H1 (cell line): Measurements from ENCODE around the gene PPFIA4. TPM values are rescaled to one million over a fixed set of nuclear protein-coding genes. Genes with fewer than 3 reads are reported as not detected.

Experiments
- CTCF ChIA-PET: fragments of 300-600 bp; sonication (Branson Sonifier 250); formaldehyde crosslinking; loops from one replicate; lab custom pipeline; 2021; ENCODE audit not compliant: partially characterized antibody; lab: Charles Lee
- POLR2A ChIA-PET: fragments of 300-600 bp; sonication (Branson Sonifier 250); formaldehyde crosslinking; loops from one replicate; lab custom pipeline; 2021; ENCODE audit warnings: inconsistent platforms; ENCODE audit not compliant: partially characterized antibody; lab: Charles Lee
- DNase-seq, 2 experiments: peaks; one replicate each; pipeline versions ENCODE4 v3.0.0 to v3.0.0-alpha.2; 2010 to 2022; ENCODE audit warnings: low spot score in 2 of 2, low read depth in 1 of 2, mixed read lengths in 1 of 2
- FAIRE-seq: peaks from 2 replicates; lab custom pipeline; 2011; peaks lifted over from hg19 to GRCh38; lab: Jason Lieb, UNC
- H2AFZ ChIP-seq: 2 replicates; pipeline ENCODE4 v1.8.1; 2012; ENCODE audit warnings: low read length, inconsistent platforms
- H2AK5ac ChIP-seq: 2 replicates; pipeline ENCODE4 v1.6.1; 2013; ENCODE audit warnings: low read depth, low read length
- H2BK120ac ChIP-seq: replicated peaks from 2 replicates; pipeline ENCODE3; 2013; ENCODE audit warnings: low read depth, low read length, inconsistent platforms
- H2BK12ac ChIP-seq: 2 replicates; pipeline ENCODE4 v1.6.1; 2013; ENCODE audit warnings: low read depth, low read length
- H2BK15ac ChIP-seq: 2 replicates; pipeline ENCODE4 v1.6.1; 2013; ENCODE audit warnings: low read length
- H2BK20ac ChIP-seq: 2 replicates; pipeline ENCODE4 v1.6.1; 2013; ENCODE audit warnings: low read length
- H2BK5ac ChIP-seq: 2 replicates; pipeline ENCODE4 v1.6.1; 2013; ENCODE audit warnings: low read depth, low read length
- H3K14ac ChIP-seq: 2 replicates; pipeline ENCODE4 v1.6.1; 2013; ENCODE audit warnings: inconsistent platforms; ENCODE audit not compliant: insufficient read length
- H3K18ac ChIP-seq: 2 replicates; pipeline ENCODE4 v1.6.1; 2013; ENCODE audit warnings: low read length; ENCODE audit errors: extremely low read depth
- H3K23ac ChIP-seq: 2 replicates; pipeline ENCODE4 v1.6.1; 2013; ENCODE audit warnings: inconsistent platforms; ENCODE audit not compliant: insufficient read length
- H3K23me2 ChIP-seq: 2 replicates; pipeline ENCODE4 v1.6.1; 2013; ENCODE audit warnings: low read depth, low read length
- H3K27ac ChIP-seq: 2 replicates; pipeline ENCODE4 v1.6.1; 2011; ENCODE audit warnings: low read depth, low read length, inconsistent platforms
- H3K27me3 ChIP-seq, 4 experiments: replicated peaks in 1 of 4; 1 replicate in 1 of 4; 2 replicates in 3 of 4; pipeline versions ENCODE4 v1.6.1 to v1.8.1; 2011 to 2013; ENCODE audit warnings: low read length in 3 of 4, mild to moderate bottlenecking in 3 of 4, inconsistent platforms in 2 of 4, mixed read lengths in 2 of 4, moderate library complexity in 1 of 4; ENCODE audit not compliant: control insufficient read depth in 3 of 4, insufficient read depth in 3 of 4; ENCODE audit errors: extremely low read depth in 1 of 4
- H3K36me3 ChIP-seq, 4 experiments: 2 replicates each; pipeline versions ENCODE4 v1.6.1 to v1.8.1; 2011 to 2013; ENCODE audit warnings: mild to moderate bottlenecking in 4 of 4, low read length in 3 of 4, moderate library complexity in 2 of 4, control low read depth in 1 of 4, inconsistent platforms in 1 of 4; ENCODE audit not compliant: insufficient read depth in 4 of 4, control insufficient read depth in 2 of 4
- H3K4ac ChIP-seq: replicated peaks from 2 replicates; pipeline ENCODE3; 2013; ENCODE audit warnings: low read length, low read depth, mixed read lengths, inconsistent platforms; ENCODE audit not compliant: insufficient read length
- H3K4me1 ChIP-seq, 4 experiments: replicated peaks in 1 of 4; 1 replicate in 1 of 4; 2 replicates in 3 of 4; pipeline versions ENCODE4 v1.6.1 to v1.8.1; 2011 to 2013; ENCODE audit warnings: low read length in 3 of 4, inconsistent platforms in 2 of 4, mixed read lengths in 1 of 4; ENCODE audit not compliant: insufficient read depth in 4 of 4, control insufficient read depth in 3 of 4
- H3K4me2 ChIP-seq, 2 experiments: 2 replicates each; pipeline versions ENCODE4 v1.6.1 to v1.8.1; 2011 to 2013; ENCODE audit warnings: low read depth in 2 of 2, low read length in 2 of 2, control low read depth in 1 of 2, inconsistent platforms in 1 of 2, mild to moderate bottlenecking in 1 of 2; ENCODE audit not compliant: insufficient read depth in 1 of 2
- H3K4me3 ChIP-seq, 4 experiments: fragments of 200-600, 300-600 bp in 1 of 4; sonication (generic), shearing (Covaris generic), sonication (Bioruptor Twin) in 1 of 4; 2 replicates each; pipeline versions ENCODE4 v1.5.1 to v1.8.1; 2011 to 2016; ENCODE audit warnings: low read length in 4 of 4, low read depth in 3 of 4, control low read depth in 2 of 4, inconsistent platforms in 2 of 4, mild to moderate bottlenecking in 2 of 4, mixed read lengths in 1 of 4, moderate library complexity in 1 of 4; ENCODE audit not compliant: insufficient read depth in 2 of 4; ENCODE audit errors: extremely low read depth in 1 of 4
- H3K56ac ChIP-seq: replicated peaks from 2 replicates; pipeline ENCODE3; 2013; ENCODE audit warnings: low read depth, mild to moderate bottlenecking, mixed read lengths, low read length, inconsistent platforms; ENCODE audit not compliant: insufficient read length
- H3K79me1 ChIP-seq: 2 replicates; pipeline ENCODE4 v1.6.1; 2013; ENCODE audit warnings: low read depth, low read length, control low read depth
- H3K79me2 ChIP-seq, 2 experiments: 2 replicates each; pipeline versions ENCODE4 v1.6.1 to v1.8.1; 2012 to 2013; ENCODE audit warnings: low read length in 2 of 2, mild to moderate bottlenecking in 2 of 2, inconsistent platforms in 1 of 2; ENCODE audit not compliant: insufficient read depth in 2 of 2, control insufficient read depth in 1 of 2
- H3K9ac ChIP-seq, 4 experiments: replicated peaks in 1 of 4; 1 replicate in 1 of 4; 2 replicates in 3 of 4; pipeline versions ENCODE4 v1.6.1 to v1.8.1; 2011 to 2013; ENCODE audit warnings: low read depth in 3 of 4, low read length in 3 of 4, control low read depth in 2 of 4, mild to moderate bottlenecking in 2 of 4, moderate library complexity in 2 of 4, inconsistent platforms in 1 of 4; ENCODE audit errors: extremely low read depth in 1 of 4
- H3K9me3 ChIP-seq, 2 experiments: 2 replicates each; pipeline versions ENCODE4 v1.6.1 to v1.8.1; 2012 to 2013; ENCODE audit warnings: mild to moderate bottlenecking in 2 of 2, moderate library complexity in 2 of 2, control low read depth in 1 of 2, inconsistent platforms in 1 of 2, low read depth in 1 of 2, low read length in 1 of 2, mixed read lengths in 1 of 2; ENCODE audit not compliant: insufficient read depth in 2 of 2
- H4K20me1 ChIP-seq, 2 experiments: replicated peaks in 1 of 2; 2 replicates each; pipeline versions ENCODE3 to v1.8.1; 2011 to 2013; ENCODE audit warnings: inconsistent platforms in 2 of 2, low read length in 2 of 2, mild to moderate bottlenecking in 1 of 2; ENCODE audit not compliant: insufficient read depth in 2 of 2, control insufficient read depth in 1 of 2
- H4K5ac ChIP-seq: 2 replicates; pipeline ENCODE4 v1.6.1; 2013; ENCODE audit warnings: low read length, low read depth, mixed read lengths, inconsistent platforms; ENCODE audit not compliant: insufficient read length
- H4K8ac ChIP-seq: 2 replicates; pipeline ENCODE4 v1.8.0; 2013; ENCODE audit warnings: mild to moderate bottlenecking, moderate library complexity, low read length, inconsistent platforms; ENCODE audit not compliant: insufficient read depth; ENCODE audit errors: extremely low read depth
- H4K91ac ChIP-seq: replicated peaks from 2 replicates; pipeline ENCODE3; 2013; ENCODE audit warnings: low read length, mixed read lengths, inconsistent platforms; ENCODE audit not compliant: insufficient read length
- CBX8 ChIP-seq: fragments of 300-800, 300-1000 bp; sonication (generic); IDR thresholded peaks from 2 replicates; pipeline ENCODE4 v1.7.1; 2016; ENCODE audit warnings: low read depth, low read length, borderline replicate concordance
- CTBP2 ChIP-seq: IDR thresholded peaks from 2 replicates; pipeline ENCODE4 v1.7.0; 2011; ENCODE audit warnings: borderline replicate concordance, mild to moderate bottlenecking, moderate library complexity, mixed read lengths, low read length; ENCODE audit not compliant: insufficient read depth, insufficient read length
- JUND ChIP-seq: IDR thresholded peaks from 2 replicates; pipeline ENCODE4 v1.6.1; 2011; ENCODE audit warnings: mild to moderate bottlenecking, improper control_type of control experiment, low read length
- NRF1 ChIP-seq: IDR thresholded peaks from 2 replicates; pipeline ENCODE4 v1.6.1; 2011; ENCODE audit warnings: mild to moderate bottlenecking, low read depth, low read length, improper control_type of control experiment
- TEAD4 ChIP-seq: IDR thresholded peaks from 2 replicates; pipeline ENCODE4 v1.6.1; 2012; ENCODE audit warnings: low read depth, low read length, inconsistent platforms, mixed read lengths
- polyA plus RNA-seq, 7 experiments: library from polyadenylated mRNA; depleted of rRNA in 3 of 7; stranded (reverse) in 5 of 7; unstranded in 2 of 7; fragments of >200 nt in 5 of 7; fragments of 200-250 nt in 2 of 7; gene quantifications; 1 replicate in 5 of 7; 2 replicates in 1 of 7; 4 replicates in 1 of 7; pipeline versions ENCODE4 v1.2.1 to v1.2.3, GENCODE V29; 2011 to 2013; ENCODE audit warnings: missing spikeins in 2 of 7, mixed read lengths in 2 of 7
- total RNA-seq: library from RNA; stranded (reverse); fragmentation: NEBNext Ultra II Directional; extraction: Animal tissue kit (Norgen Biotek cat#: 25700); gene quantifications from 2 replicates; pipeline ENCODE4 v1.2.1, GENCODE V29; 2021

PPFIA4 gene
- total and polyA plus RNA-seq, 2 of the 8 experiments (the other 6 are each of a cell fraction or from before 2014, with no cell fraction given): 9.0 to 9.9 TPM

GRCh38 chr1:203025686-203026030, 633 bp upstream of the PPFIA4 start:
- POLR2A ChIA-PET: interaction anchor here (1.0 to 7.1 kb wide), 8 partner anchors 8 to 301 kb away, joined by 3 to 72 read pairs (median 5); partner anchors contain the start of gene TMEM183A
- Histone ChIP-seq H3K4me1 (peaks cover 4 to 13% (median 6%) of the 10 kb centered on the region in 4 experiments), H3K9ac (no peak overlapping the region), H2AK5ac (no peak overlapping the region), H3K4me2 (peak overlapping the region in 1 of 2 experiments; percentile 89; a peak in 1 of 4 replicates), H3K4ac (no peak overlapping the region), H3K79me2 (no peaks in the 10 kb centered on the region), H4K91ac (no peak overlapping the region), H3K14ac (no peak overlapping the region), H3K23me2 (peaks cover 12% of the 10 kb centered on the region), H3K9me3 (no peaks in the 10 kb centered on the region), H2BK12ac (no peak overlapping the region), H3K27me3 (peaks cover 7 to 26% (median 18%) of the 10 kb centered on the region in 4 experiments), H3K79me1 (peaks cover 3% of the 10 kb centered on the region; the same call in 1 of the 2 replicates)
- CTCF ChIA-PET: interaction anchor here (0.8 to 49.7 kb wide), 6 partner anchors 10 to 244 kb away, joined by 3 to 1089 read pairs (median 10); partner anchors contain the start of gene ADORA1
- DNase-seq: no peak
- TF ChIP-seq JUND: no peak
- no peak for TF ChIP-seq NRF1
- no peak for TF ChIP-seq CTBP2
- TF ChIP-seq CBX8: no peak
- TF ChIP-seq TEAD4: no peak
- TF ChIP-seq, all 59 proteins: peak for 0
- Histone ChIP-seq H3K56ac (no peak overlapping the region), H3K36me3 (peaks cover 15 to 35% (median 27%) of the 10 kb centered on the region in 4 experiments), H3K27ac (no peak overlapping the region), H4K20me1 (peaks cover 2 to 7% of the 10 kb centered on the region in 2 experiments), H3K18ac (no peak overlapping the region), H4K5ac (no peak overlapping the region), H2BK120ac (no peak overlapping the region), H3K4me3 (peak overlapping the region in 1 of 4 experiments; percentile 87; a peak in 4 of 8 replicates), H2BK20ac (no peak overlapping the region), H2BK15ac (0 out of 2 replicates have a peak overlapping the region, but pooled peaks have one; percentile 20), H3K23ac (no peak overlapping the region), H4K8ac (no peak overlapping the region), H2BK5ac (no peak overlapping the region), H2AFZ (peak overlapping the region; percentile 98; the same call in 1 of the 2 replicates)
- FAIRE-seq: no peak
